CD4-positive, alpha-beta T cell (primary cell): Measurements from ENCODE around the gene KCNK17. TPM values are rescaled to one million over a fixed set of nuclear protein-coding genes. Genes with fewer than 3 reads are reported as not detected.
A peak's percentile ranks its signal among the peaks of the same experiment; 100 is the strongest.

ENCODE experiments used
- ATAC-seq: fragments of 200-7000 bp; cut with Tn5 transposase; one replicate; pipeline ENCODE4 v1.10.0; 2022; ENCODE audit warnings: mild to moderate bottlenecking; ENCODE audit not compliant: poor library complexity
- CTCF ChIA-PET: fragments of 350-600 bp; sonication (Branson Sonifier 250); formaldehyde crosslinking; loops from one replicate; lab custom pipeline; 2021; ENCODE audit warnings: antibody characterized with exemption, inconsistent platforms; lab: Charles Lee
- POLR2A ChIA-PET: fragments of 350-600 bp; sonication (Branson Sonifier 250); formaldehyde crosslinking; loops from one replicate; lab custom pipeline; 2021; ENCODE audit warnings: antibody characterized with exemption, inconsistent platforms; lab: Charles Lee
- DNase-seq, 14 experiments: peaks; one replicate each; pipeline ENCODE4 v3.0.0-alpha.2; 2013 to 2020; ENCODE audit warnings: mixed read lengths in 2 of 14
- H3K27ac ChIP-seq, 2 donors: one replicate each; pipeline versions ENCODE4 v1.5.1 to v1.7.0; 2013; ENCODE audit warnings: low read length in 2 of 2, low read depth in 1 of 2, mild to moderate bottlenecking in 1 of 2
- H3K27me3 ChIP-seq, 2 experiments: 1 replicate in 1 of 2; 2 replicates in 1 of 2; pipeline versions ENCODE4 v1.6.1 to v1.7.0; 2013; ENCODE audit warnings: low read length in 2 of 2, control low read depth in 1 of 2, mild to moderate bottlenecking in 1 of 2, moderate library complexity in 1 of 2; ENCODE audit not compliant: insufficient read depth in 2 of 2, control insufficient read depth in 1 of 2
- H3K36me3 ChIP-seq: one replicate; pipeline ENCODE4 v1.6.1; 2013; ENCODE audit warnings: low read length, control low read depth; ENCODE audit not compliant: insufficient read depth
- H3K4me1 ChIP-seq: one replicate; pipeline ENCODE4 v1.6.1; 2013; ENCODE audit warnings: low read length, control low read depth; ENCODE audit not compliant: insufficient read depth
- H3K4me3 ChIP-seq: one replicate; pipeline ENCODE4 v1.5.1; 2013; ENCODE audit warnings: mild to moderate bottlenecking, low read length, moderate library complexity
- H3K9me3 ChIP-seq, 2 experiments: 1 replicate in 1 of 2; 2 replicates in 1 of 2; pipeline versions ENCODE4 v1.6.1 to v1.7.0; 2013; ENCODE audit warnings: low read length in 2 of 2, mild to moderate bottlenecking in 2 of 2, control low read depth in 1 of 2, moderate library complexity in 1 of 2; ENCODE audit not compliant: control insufficient read depth in 1 of 2, insufficient read depth in 1 of 2
- H3K27ac Mint-ChIP-seq: one replicate; pipeline ENCODE4 v1.8.0; 2020; ENCODE audit warnings: mixed read lengths
- H3K27me3 Mint-ChIP-seq: one replicate; pipeline ENCODE4 v1.8.0; 2021; ENCODE audit warnings: mixed read lengths
- H3K36me3 Mint-ChIP-seq: one replicate; pipeline ENCODE4 v1.8.0; 2021; ENCODE audit warnings: low read depth, mixed read lengths
- H3K4me1 Mint-ChIP-seq: one replicate; pipeline ENCODE4 v1.8.0; 2021; ENCODE audit warnings: low read depth, mixed read lengths
- H3K4me3 Mint-ChIP-seq: one replicate; pipeline ENCODE4 v1.8.0; 2020; ENCODE audit warnings: mild to moderate bottlenecking, mixed read lengths
- H3K9me3 Mint-ChIP-seq: one replicate; pipeline ENCODE4 v1.8.0; 2020; ENCODE audit warnings: mixed read lengths
- CTCF ChIP-seq: fragments of 200-600 bp; IDR thresholded peaks from one replicate; pipeline ENCODE4 v1.8.0; 2022; ENCODE audit warnings: antibody characterized with exemption, mild to moderate bottlenecking
- intact Hi-C, 2 experiments: fragments of 100-400 bp; cut with DNase I in 1 of 2; cut with micrococcal nuclease in 1 of 2; formaldehyde crosslinking; loops; one replicate each; pipeline versions ENCODE4 v1.15.1 to v1.9.0; 2023 to 2025; cut with DNase I, micrococcal nuclease
- total RNA-seq, 174 experiments: library from RNA in 2 of 174; stranded (reverse) in 2 of 174; gene quantifications; one replicate each; pipeline ENCODE4 v1.2.3 and lab custom pipeline; 2021 to 2026

KCNK17 gene
- total RNA-seq, 2 experiments from 2014 or later, result not detected

GRCh38 chr6:39347906-39348585 lies 33.8 kb upstream of the KCNK17 start:
- H3K27me3 Mint-ChIP-seq, result peaks cover 5% of the 10 kb centered on the region
- intact Hi-C loops, result loop anchor here (5.0 kb wide), 2 partner anchors 959 to 1679 kb away; no protein-coding TSS in a partner anchor
- no peak overlapping the region for H3K27ac ChIP-seq
- ChIA-PET CTCF (no interaction called here), POLR2A (no interaction called here)
- H3K36me3 ChIP-seq, result no peaks in the 10 kb centered on the region
- TF ChIP-seq CTCF, result peak; percentile 84
- H3K27me3 ChIP-seq, result no peaks in the 10 kb centered on the region
- H3K4me3 ChIP-seq, result no peak overlapping the region
- ATAC-seq, result peak; percentile 37
- H3K9me3 Mint-ChIP-seq, result no peaks in the 10 kb centered on the region
- H3K36me3 Mint-ChIP-seq, result no peaks in the 10 kb centered on the region
- no peaks in the 10 kb centered on the region for H3K9me3 ChIP-seq
- peak; percentile 20 to 64 (median 37) for DNase-seq
- H3K4me3 Mint-ChIP-seq, result no peak overlapping the region
- H3K27ac Mint-ChIP-seq, result no peak overlapping the region
- H3K4me1 ChIP-seq, result no peaks in the 10 kb centered on the region
- no peaks in the 10 kb centered on the region for H3K4me1 Mint-ChIP-seq

- Histone ChIP-seq H3K36me3 (no peaks in the 10 kb centered on the region), H3K4me3 (no peak overlapping the region), H3K27me3 (no peaks in the 10 kb centered on the region), H3K9me3 (no peaks in the 10 kb centered on the region), H3K27ac (no peak overlapping the region), H3K4me1 (no peaks in the 10 kb centered on the region)
- Mint-ChIP-seq H3K27ac (no peak overlapping the region), H3K4me3 (no peak overlapping the region), H3K36me3 (no peaks in the 10 kb centered on the region), H3K4me1 (no peaks in the 10 kb centered on the region), H3K27me3 (peaks cover 5% of the 10 kb centered on the region), H3K9me3 (no peaks in the 10 kb centered on the region)
- intact Hi-C loops, result loop anchor here (5.0 kb wide), 2 partner anchors 960 to 1680 kb away; no protein-coding TSS in a partner anchor
- ATAC-seq (no peak), DNase-seq (no peak)
- CTCF ChIA-PET, result no interaction called here
- POLR2A ChIA-PET, result no interaction called here
- TF ChIP-seq CTCF, result no peak
These were observed 33.0 kb upstream of the KCNK17 start for GRCh38 chr6:39347206-39347605.

GRCh38 chr6:39344821-39345280 lies 30.6 kb upstream of the KCNK17 start:
- no peaks in the 10 kb centered on the region for H3K4me1 Mint-ChIP-seq
- no peaks in the 10 kb centered on the region for H3K9me3 ChIP-seq
- TF ChIP-seq CTCF, result no peak
- no peak for DNase-seq
- peaks cover 5% of the 10 kb centered on the region for H3K27me3 Mint-ChIP-seq
- intact Hi-C loops, result loop anchor here (5.0 kb wide), 2 partner anchors 962 to 1682 kb away; no protein-coding TSS in a partner anchor
- ATAC-seq, result no peak
- no peaks in the 10 kb centered on the region for H3K36me3 ChIP-seq
- no peak overlapping the region for H3K4me3 ChIP-seq
- no peak overlapping the region for H3K27ac ChIP-seq
- no peaks in the 10 kb centered on the region for H3K36me3 Mint-ChIP-seq
- H3K27me3 ChIP-seq, result no peaks in the 10 kb centered on the region
- H3K27ac Mint-ChIP-seq, result no peak overlapping the region
- CTCF ChIA-PET, result no interaction called here
- POLR2A ChIA-PET, result no interaction called here
- no peaks in the 10 kb centered on the region for H3K4me1 ChIP-seq
- no peaks in the 10 kb centered on the region for H3K9me3 Mint-ChIP-seq
- no peak overlapping the region for H3K4me3 Mint-ChIP-seq
